ENCODE data around the gene FAM107B. TPM values are rescaled to one million over a fixed set of nuclear protein-coding genes. Genes with fewer than 3 reads are reported as not detected.
A peak's percentile ranks its signal among the peaks of the same experiment; 100 is the strongest.

Gene FAM107B
- total and polyA plus RNA-seq, 2 of the 8 experiments (the other 6 are each of a cell fraction or from before 2014, with no cell fraction given) = 7.5 to 28.1 TPM

DNA sequence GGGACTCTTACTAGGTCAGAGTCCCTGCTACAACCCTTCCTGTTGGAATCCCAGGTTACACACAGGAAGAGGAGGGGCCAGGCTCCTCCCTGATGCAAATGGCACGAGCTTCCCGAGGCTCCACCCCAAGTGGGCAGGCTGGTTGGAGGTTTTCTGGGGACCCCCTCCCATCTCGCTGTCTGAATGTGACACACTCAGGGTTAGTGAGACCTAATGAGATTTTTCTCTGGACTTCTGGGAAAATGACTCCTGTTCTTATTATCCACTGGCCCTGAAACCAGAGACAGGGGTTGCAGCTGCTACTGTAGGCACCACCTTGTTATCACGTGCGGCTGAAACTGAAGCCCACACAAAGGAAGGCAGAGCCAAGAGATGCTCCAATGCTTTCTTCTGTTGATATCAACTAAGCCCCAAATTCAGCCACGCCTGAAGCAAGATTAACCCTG, 103.3 kb downstream of the FAM107B start (continued):
- TF ChIP-seq, protein P1, sequence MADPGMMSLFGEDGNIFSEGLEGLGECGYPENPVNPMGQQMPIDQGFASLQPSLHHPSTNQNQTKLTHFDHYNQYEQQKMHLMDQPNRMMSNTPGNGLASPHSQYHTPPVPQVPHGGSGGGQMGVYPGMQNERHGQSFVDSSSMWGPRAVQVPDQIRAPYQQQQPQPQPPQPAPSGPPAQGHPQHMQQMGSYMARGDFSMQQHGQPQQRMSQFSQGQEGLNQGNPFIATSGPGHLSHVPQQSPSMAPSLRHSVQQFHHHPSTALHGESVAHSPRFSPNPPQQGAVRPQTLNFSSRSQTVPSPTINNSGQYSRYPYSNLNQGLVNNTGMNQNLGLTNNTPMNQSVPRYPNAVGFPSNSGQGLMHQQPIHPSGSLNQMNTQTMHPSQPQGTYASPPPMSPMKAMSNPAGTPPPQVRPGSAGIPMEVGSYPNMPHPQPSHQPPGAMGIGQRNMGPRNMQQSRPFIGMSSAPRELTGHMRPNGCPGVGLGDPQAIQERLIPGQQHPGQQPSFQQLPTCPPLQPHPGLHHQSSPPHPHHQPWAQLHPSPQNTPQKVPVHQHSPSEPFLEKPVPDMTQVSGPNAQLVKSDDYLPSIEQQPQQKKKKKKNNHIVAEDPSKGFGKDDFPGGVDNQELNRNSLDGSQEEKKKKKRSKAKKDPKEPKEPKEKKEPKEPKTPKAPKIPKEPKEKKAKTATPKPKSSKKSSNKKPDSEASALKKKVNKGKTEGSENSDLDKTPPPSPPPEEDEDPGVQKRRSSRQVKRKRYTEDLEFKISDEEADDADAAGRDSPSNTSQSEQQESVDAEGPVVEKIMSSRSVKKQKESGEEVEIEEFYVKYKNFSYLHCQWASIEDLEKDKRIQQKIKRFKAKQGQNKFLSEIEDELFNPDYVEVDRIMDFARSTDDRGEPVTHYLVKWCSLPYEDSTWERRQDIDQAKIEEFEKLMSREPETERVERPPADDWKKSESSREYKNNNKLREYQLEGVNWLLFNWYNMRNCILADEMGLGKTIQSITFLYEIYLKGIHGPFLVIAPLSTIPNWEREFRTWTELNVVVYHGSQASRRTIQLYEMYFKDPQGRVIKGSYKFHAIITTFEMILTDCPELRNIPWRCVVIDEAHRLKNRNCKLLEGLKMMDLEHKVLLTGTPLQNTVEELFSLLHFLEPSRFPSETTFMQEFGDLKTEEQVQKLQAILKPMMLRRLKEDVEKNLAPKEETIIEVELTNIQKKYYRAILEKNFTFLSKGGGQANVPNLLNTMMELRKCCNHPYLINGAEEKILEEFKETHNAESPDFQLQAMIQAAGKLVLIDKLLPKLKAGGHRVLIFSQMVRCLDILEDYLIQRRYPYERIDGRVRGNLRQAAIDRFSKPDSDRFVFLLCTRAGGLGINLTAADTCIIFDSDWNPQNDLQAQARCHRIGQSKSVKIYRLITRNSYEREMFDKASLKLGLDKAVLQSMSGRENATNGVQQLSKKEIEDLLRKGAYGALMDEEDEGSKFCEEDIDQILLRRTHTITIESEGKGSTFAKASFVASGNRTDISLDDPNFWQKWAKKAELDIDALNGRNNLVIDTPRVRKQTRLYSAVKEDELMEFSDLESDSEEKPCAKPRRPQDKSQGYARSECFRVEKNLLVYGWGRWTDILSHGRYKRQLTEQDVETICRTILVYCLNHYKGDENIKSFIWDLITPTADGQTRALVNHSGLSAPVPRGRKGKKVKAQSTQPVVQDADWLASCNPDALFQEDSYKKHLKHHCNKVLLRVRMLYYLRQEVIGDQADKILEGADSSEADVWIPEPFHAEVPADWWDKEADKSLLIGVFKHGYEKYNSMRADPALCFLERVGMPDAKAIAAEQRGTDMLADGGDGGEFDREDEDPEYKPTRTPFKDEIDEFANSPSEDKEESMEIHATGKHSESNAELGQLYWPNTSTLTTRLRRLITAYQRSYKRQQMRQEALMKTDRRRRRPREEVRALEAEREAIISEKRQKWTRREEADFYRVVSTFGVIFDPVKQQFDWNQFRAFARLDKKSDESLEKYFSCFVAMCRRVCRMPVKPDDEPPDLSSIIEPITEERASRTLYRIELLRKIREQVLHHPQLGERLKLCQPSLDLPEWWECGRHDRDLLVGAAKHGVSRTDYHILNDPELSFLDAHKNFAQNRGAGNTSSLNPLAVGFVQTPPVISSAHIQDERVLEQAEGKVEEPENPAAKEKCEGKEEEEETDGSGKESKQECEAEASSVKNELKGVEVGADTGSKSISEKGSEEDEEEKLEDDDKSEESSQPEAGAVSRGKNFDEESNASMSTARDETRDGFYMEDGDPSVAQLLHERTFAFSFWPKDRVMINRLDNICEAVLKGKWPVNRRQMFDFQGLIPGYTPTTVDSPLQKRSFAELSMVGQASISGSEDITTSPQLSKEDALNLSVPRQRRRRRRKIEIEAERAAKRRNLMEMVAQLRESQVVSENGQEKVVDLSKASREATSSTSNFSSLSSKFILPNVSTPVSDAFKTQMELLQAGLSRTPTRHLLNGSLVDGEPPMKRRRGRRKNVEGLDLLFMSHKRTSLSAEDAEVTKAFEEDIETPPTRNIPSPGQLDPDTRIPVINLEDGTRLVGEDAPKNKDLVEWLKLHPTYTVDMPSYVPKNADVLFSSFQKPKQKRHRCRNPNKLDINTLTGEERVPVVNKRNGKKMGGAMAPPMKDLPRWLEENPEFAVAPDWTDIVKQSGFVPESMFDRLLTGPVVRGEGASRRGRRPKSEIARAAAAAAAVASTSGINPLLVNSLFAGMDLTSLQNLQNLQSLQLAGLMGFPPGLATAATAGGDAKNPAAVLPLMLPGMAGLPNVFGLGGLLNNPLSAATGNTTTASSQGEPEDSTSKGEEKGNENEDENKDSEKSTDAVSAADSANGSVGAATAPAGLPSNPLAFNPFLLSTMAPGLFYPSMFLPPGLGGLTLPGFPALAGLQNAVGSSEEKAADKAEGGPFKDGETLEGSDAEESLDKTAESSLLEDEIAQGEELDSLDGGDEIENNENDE (IDR thresholded peaks at IDR 0.05; ENCODE audit: insufficient replicate concordance, low read length) = no peak
- TF ChIP-seq RNF2 (IDR thresholded peaks at IDR 0.05; ENCODE audit: borderline replicate concordance, low read depth, low read length, missing control alignments, poor library complexity, severe bottlenecking) (no peak), NANOG (IDR thresholded peaks at IDR 0.05; ENCODE audit: insufficient read depth, low read depth, low read length, poor library complexity, severe bottlenecking) (no peak), TAF7 (optimal IDR thresholded peaks at IDR 0.05; ENCODE audit: borderline replicate concordance, low read depth, low read length) (no peak), RBBP5 (IDR thresholded peaks at IDR 0.05; ENCODE audit: borderline replicate concordance, low read depth, low read length) (no peak), POU5F1 (IDR thresholded peaks at IDR 0.05; ENCODE audit: low read depth, low read length) (no peak), SP2 (IDR thresholded peaks at IDR 0.05; ENCODE audit: low read length) (no peak), TAF1 (IDR thresholded peaks at IDR 0.05; ENCODE audit: low read depth, low read length) (peak; percentile 31; the same call in 1 of the 2 replicates), SP4 (IDR thresholded peaks at IDR 0.05; ENCODE audit: low read length) (no peak), EZH2 (IDR thresholded peaks at IDR 0.05; ENCODE audit: low read depth, low read length, severe bottlenecking) (no peak), POLR2AphosphoS5 (IDR thresholded peaks at IDR 0.05; ENCODE audit: low read depth, low read length) (no peak)

Measured in H1 (cell line).